PC-9 (cell line): Measurements from ENCODE around the gene NLE1. TPM values are rescaled to one million over a fixed set of nuclear protein-coding genes. Genes with fewer than 3 reads are reported as not detected.

ENCODE experiments used
- BruUV-seq: library from RNA; stranded (reverse); fragments of 400-500 nt; replicated peaks from 2 replicates; lab custom pipeline; 2021; lab: Mats Ljungman, UMichigan
- CTCF ChIA-PET: fragments of 300-600 bp; sonication (Branson Sonifier 250); formaldehyde crosslinking; loops from one replicate; lab custom pipeline; 2022; ENCODE audit warnings: antibody characterized with exemption; lab: Charles Lee
- POLR2A ChIA-PET: fragments of 300-600 bp; sonication (Branson Sonifier 250); formaldehyde crosslinking; loops from one replicate; lab custom pipeline; 2022; ENCODE audit warnings: antibody characterized with exemption; ENCODE audit not compliant: unreplicated experiment; lab: Charles Lee
- DNase-seq, 2 experiments: peaks; one replicate each; pipeline versions ENCODE4 v3.0.0 to v3.0.0-alpha.2; 2015 to 2022; ENCODE audit warnings: mixed read lengths in 1 of 2
- H2AFZ ChIP-seq: fragments of 200-600 bp; sonication (generic); 2 replicates; pipeline ENCODE4 v1.8.1; 2017; ENCODE audit warnings: antibody characterized with exemption
- H3F3A ChIP-seq: fragments of 200-600 bp; sonication (generic); 2 replicates; pipeline ENCODE4 v1.8.1; 2017; ENCODE audit warnings: antibody characterized with exemption, mild to moderate bottlenecking, low read depth; ENCODE audit not compliant: insufficient read depth
- H3K27ac ChIP-seq: fragments of 200-600 bp; sonication (generic); 2 replicates; pipeline ENCODE4 v1.6.1; 2016; ENCODE audit warnings: mixed run types
- H3K27me3 ChIP-seq: fragments of 200-600 bp; sonication (generic); 2 replicates; pipeline ENCODE4 v1.6.1; 2016; ENCODE audit warnings: low read depth, mixed run types; ENCODE audit not compliant: insufficient read depth
- H3K36me3 ChIP-seq: fragments of 200-600 bp; sonication (generic); 2 replicates; pipeline ENCODE4 v1.6.1; 2016; ENCODE audit warnings: low read depth, mixed run types
- H3K4me1 ChIP-seq: fragments of 200-600 bp; sonication (generic); replicated peaks from 2 replicates; pipeline ENCODE4 v1.6.1; 2016; ENCODE audit warnings: mixed run types; ENCODE audit not compliant: insufficient read depth
- H3K4me2 ChIP-seq: fragments of 200-600 bp; sonication (generic); 2 replicates; pipeline ENCODE4 v1.6.1; 2017; ENCODE audit warnings: mixed run types
- H3K4me3 ChIP-seq: fragments of 200-600 bp; sonication (generic); 2 replicates; pipeline ENCODE4 v1.6.1; 2016; ENCODE audit warnings: mixed run types
- H3K79me2 ChIP-seq: fragments of 200-600 bp; sonication (generic); 2 replicates; pipeline ENCODE4 v1.6.1; 2017; ENCODE audit warnings: low read depth, mixed run types
- H3K9me2 ChIP-seq: fragments of 200-600 bp; sonication (generic); 2 replicates; pipeline ENCODE4 v1.8.1; 2017; ENCODE audit warnings: mild to moderate bottlenecking; ENCODE audit not compliant: insufficient read depth
- H3K9me3 ChIP-seq: fragments of 200-600 bp; sonication (generic); 2 replicates; pipeline ENCODE4 v1.8.1; 2016; ENCODE audit warnings: low read depth; ENCODE audit not compliant: insufficient read depth
- H4K20me1 ChIP-seq: fragments of 200-600 bp; sonication (generic); 2 replicates; pipeline ENCODE4 v1.8.1; 2017; ENCODE audit not compliant: insufficient read depth
- EZH2 ChIP-seq: fragments of 200-600 bp; sonication (generic); IDR thresholded peaks from 2 replicates; pipeline ENCODE4 v1.8.0; 2017; ENCODE audit warnings: antibody characterized with exemption, low read depth
- intact Hi-C: fragments of 100-400 bp; cut with micrococcal nuclease; formaldehyde crosslinking; loops from one replicate; pipeline ENCODE4 v1.10.0; 2022; ENCODE audit not compliant: unreplicated experiment
- total RNA-seq: library from RNA; stranded (reverse); gene quantifications from 2 replicates; pipeline ENCODE4 v1.2.3, GENCODE V29; 2021
- TF ChIP-seq, protein P1 (sequence below): fragments of 200-600 bp; sonication (generic); conservative IDR thresholded peaks from 2 replicates; pipeline ENCODE4 v1.6.1; 2017; ENCODE audit warnings: mixed run types, antibody characterized with exemption, mild to moderate bottlenecking, moderate library complexity

The NLE1 gene
- total RNA-seq, 1 experiment from 2014 or later, result 16.4 TPM

DNA sequence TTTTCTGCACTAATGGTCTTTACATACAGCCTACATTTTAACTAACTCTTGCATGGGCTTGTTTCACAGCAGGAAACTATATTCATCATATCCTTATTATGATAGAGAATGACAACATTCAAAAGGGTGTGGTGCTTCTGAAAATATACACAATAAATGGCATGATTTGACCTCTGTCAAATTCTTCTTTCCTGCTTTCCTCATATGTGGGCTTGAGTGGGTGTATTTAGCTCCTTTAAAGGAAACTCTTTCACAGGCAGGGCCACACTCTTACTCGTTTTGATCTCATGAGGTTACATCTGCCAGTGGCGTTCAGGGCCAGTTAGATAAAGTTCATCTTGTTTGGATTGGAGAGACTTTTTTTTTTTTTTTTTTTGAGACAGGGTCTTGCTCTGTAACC is 46.0 kb upstream of the NLE1 start:
- H4K20me1 ChIP-seq, result no peaks in the 10 kb centered on the region
- no peaks in the 10 kb centered on the region for H3K79me2 ChIP-seq
- H3K27ac ChIP-seq, result no peak overlapping the region
- no peaks in the 10 kb centered on the region for H3K4me1 ChIP-seq
- H3K27me3 ChIP-seq, result peaks cover 64% of the 10 kb centered on the region
- no peak for DNase-seq
- CTCF ChIA-PET, result no interaction called here
- no peaks in the 10 kb centered on the region for H3F3A ChIP-seq
- no peak overlapping the region for H2AFZ ChIP-seq
- H3K36me3 ChIP-seq, result no peaks in the 10 kb centered on the region
- no peak overlapping the region for H3K4me3 ChIP-seq
- no peaks in the 10 kb centered on the region for H3K9me2 ChIP-seq
- BruUV-seq, result no TSS peak
- H3K4me2 ChIP-seq, result no peak overlapping the region
- intact Hi-C loops, result no loop called here
- H3K9me3 ChIP-seq, result no peaks in the 10 kb centered on the region
- TF ChIP-seq EZH2, result no peak
- TF ChIP-seq, protein P1, sequence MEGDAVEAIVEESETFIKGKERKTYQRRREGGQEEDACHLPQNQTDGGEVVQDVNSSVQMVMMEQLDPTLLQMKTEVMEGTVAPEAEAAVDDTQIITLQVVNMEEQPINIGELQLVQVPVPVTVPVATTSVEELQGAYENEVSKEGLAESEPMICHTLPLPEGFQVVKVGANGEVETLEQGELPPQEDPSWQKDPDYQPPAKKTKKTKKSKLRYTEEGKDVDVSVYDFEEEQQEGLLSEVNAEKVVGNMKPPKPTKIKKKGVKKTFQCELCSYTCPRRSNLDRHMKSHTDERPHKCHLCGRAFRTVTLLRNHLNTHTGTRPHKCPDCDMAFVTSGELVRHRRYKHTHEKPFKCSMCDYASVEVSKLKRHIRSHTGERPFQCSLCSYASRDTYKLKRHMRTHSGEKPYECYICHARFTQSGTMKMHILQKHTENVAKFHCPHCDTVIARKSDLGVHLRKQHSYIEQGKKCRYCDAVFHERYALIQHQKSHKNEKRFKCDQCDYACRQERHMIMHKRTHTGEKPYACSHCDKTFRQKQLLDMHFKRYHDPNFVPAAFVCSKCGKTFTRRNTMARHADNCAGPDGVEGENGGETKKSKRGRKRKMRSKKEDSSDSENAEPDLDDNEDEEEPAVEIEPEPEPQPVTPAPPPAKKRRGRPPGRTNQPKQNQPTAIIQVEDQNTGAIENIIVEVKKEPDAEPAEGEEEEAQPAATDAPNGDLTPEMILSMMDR, result no peak
- POLR2A ChIA-PET, result no interaction called here

DNA sequence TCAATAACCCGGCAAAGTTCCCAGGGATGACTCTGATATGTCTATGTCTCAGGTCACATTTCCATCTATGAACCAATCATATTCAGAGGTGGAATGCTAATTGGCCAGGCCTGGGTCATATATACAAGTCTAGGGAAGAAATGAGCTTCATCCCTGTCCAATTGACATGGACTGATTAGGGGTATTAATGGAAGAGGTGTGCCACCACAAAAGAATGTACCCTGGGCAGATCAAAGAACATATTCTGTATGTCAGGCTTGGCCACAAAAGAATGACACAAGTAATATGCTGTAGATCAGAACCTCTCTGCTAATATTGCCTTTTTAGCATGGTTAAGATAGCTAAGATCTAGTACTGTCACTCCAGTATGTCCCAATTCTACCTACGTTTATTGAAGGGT is 45.4 kb upstream of the NLE1 start:
- Histone ChIP-seq H3F3A (no peaks in the 10 kb centered on the region), H2AFZ (no peak overlapping the region), H3K4me3 (no peak overlapping the region), H3K36me3 (no peaks in the 10 kb centered on the region), H3K4me2 (no peak overlapping the region), H3K4me1 (no peaks in the 10 kb centered on the region), H3K9me3 (no peaks in the 10 kb centered on the region), H4K20me1 (no peaks in the 10 kb centered on the region), H3K27me3 (peaks cover 70% of the 10 kb centered on the region), H3K79me2 (no peaks in the 10 kb centered on the region), H3K9me2 (no peaks in the 10 kb centered on the region), H3K27ac (no peak overlapping the region)
- ChIA-PET POLR2A (no interaction called here), CTCF (no interaction called here)
- intact Hi-C loops, result no loop called here
- TF ChIP-seq, protein P1, result no peak
- no peak for TF ChIP-seq EZH2
- DNase-seq, result no peak
- BruUV-seq, result no TSS peak

DNA sequence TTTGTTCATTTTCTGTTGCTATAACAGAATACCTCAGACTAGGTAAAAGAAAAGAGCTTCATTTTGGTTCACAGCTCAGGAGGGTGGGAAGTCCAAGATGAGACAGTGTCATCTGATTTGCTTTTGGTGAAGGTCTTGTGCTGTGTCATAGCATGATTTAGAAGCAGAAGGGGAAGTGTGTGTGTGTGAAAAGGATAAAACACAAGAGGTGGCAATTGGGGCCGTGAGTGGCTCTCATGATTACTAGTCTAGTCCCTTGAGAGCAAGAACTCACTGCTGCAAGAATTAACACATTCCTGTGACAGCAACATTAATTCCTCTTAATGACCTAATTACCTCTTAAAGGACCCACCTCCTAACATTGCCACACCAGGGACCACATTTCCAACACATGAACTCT is 43.7 kb upstream of the NLE1 start:
- Histone ChIP-seq H3K9me2 (no peaks in the 10 kb centered on the region), H3K27me3 (peaks cover 67% of the 10 kb centered on the region), H3K36me3 (no peaks in the 10 kb centered on the region), H3K27ac (no peak overlapping the region), H3K4me3 (no peak overlapping the region), H4K20me1 (no peaks in the 10 kb centered on the region), H3K4me1 (no peaks in the 10 kb centered on the region), H3K79me2 (no peaks in the 10 kb centered on the region), H3K9me3 (no peaks in the 10 kb centered on the region), H2AFZ (no peak overlapping the region), H3K4me2 (no peak overlapping the region), H3F3A (no peaks in the 10 kb centered on the region)
- intact Hi-C loops, result no loop called here
- no TSS peak for BruUV-seq
- POLR2A ChIA-PET, result no interaction called here
- no peak for TF ChIP-seq EZH2
- TF ChIP-seq, protein P1, result no peak
- no peak for DNase-seq
- CTCF ChIA-PET, result no interaction called here
